Liver (tissue), 9 donors: Measurements from ENCODE around the gene PIGM. TPM values are rescaled to one million over a fixed set of nuclear protein-coding genes. Genes with fewer than 3 reads are reported as not detected.

Experiments used
- DNase-seq: peaks from one replicate; pipeline ENCODE4 v3.0.0-alpha.2; 2017; ENCODE audit warnings: low spot score
- H3K27ac ChIP-seq, 2 donors: one replicate each; pipeline ENCODE4 v1.7.0; 2013; ENCODE audit warnings: inconsistent platforms in 2 of 2, low read length in 2 of 2, control low read depth in 1 of 2, low read depth in 1 of 2, mild to moderate bottlenecking in 1 of 2
- H3K27me3 ChIP-seq, 4 donors: one replicate each; pipeline versions ENCODE4 v1.6.1 to v1.7.0; 2013; ENCODE audit warnings: low read length in 3 of 4, inconsistent platforms in 1 of 4, mild to moderate bottlenecking in 1 of 4, moderate library complexity in 1 of 4; ENCODE audit not compliant: control insufficient read depth in 4 of 4, insufficient read depth in 4 of 4
- H3K36me3 ChIP-seq, 4 donors: one replicate each; pipeline versions ENCODE4 v1.6.1 to v1.7.0; 2013; ENCODE audit warnings: low read length in 3 of 4, mild to moderate bottlenecking in 3 of 4, low read depth in 1 of 4, moderate library complexity in 1 of 4; ENCODE audit not compliant: control insufficient read depth in 4 of 4, insufficient read depth in 3 of 4
- H3K4me1 ChIP-seq, 4 donors: one replicate each; pipeline versions ENCODE4 v1.6.1 to v1.7.0; 2013; ENCODE audit warnings: low read length in 3 of 4, mild to moderate bottlenecking in 3 of 4, moderate library complexity in 1 of 4; ENCODE audit not compliant: control insufficient read depth in 4 of 4, insufficient read depth in 4 of 4
- H3K4me3 ChIP-seq, 3 donors: one replicate each; pipeline versions ENCODE4 v1.6.1 to v1.7.0; 2013; ENCODE audit warnings: low read length in 3 of 3, control low read depth in 1 of 3, low read depth in 1 of 3, mild to moderate bottlenecking in 1 of 3
- H3K9ac ChIP-seq, 2 donors: one replicate each; pipeline ENCODE4 v1.7.0; 2013; ENCODE audit warnings: low read length in 2 of 2, mild to moderate bottlenecking in 2 of 2, moderate library complexity in 2 of 2, control low read depth in 1 of 2, low read depth in 1 of 2
- H3K9me3 ChIP-seq, 4 donors: one replicate each; pipeline versions ENCODE4 v1.6.1 to v1.7.0; 2013; ENCODE audit warnings: low read length in 3 of 4; ENCODE audit not compliant: control insufficient read depth in 4 of 4
- ATF3 ChIP-seq: IDR thresholded peaks from 2 replicates; pipeline ENCODE4 v1.6.1; 2016; ENCODE audit warnings: antibody characterized with exemption
- CTCF ChIP-seq: fragments of 150-350 bp; IDR thresholded peaks from 2 replicates; pipeline ENCODE4 v1.5.1; 2017; ENCODE audit warnings: improper control_type of control experiment, low read depth, low read length; ENCODE audit not compliant: missing input control
- EGR1 ChIP-seq, 2 donors: IDR thresholded peaks; 2 replicates each; pipeline ENCODE4 v1.6.1; 2016 to 2018; ENCODE audit warnings: antibody characterized with exemption in 2 of 2, low read depth in 2 of 2
- FOXA1 ChIP-seq: IDR thresholded peaks from 2 replicates; pipeline ENCODE4 v1.6.1; 2016; ENCODE audit warnings: antibody characterized with exemption
- FOXA2 ChIP-seq: IDR thresholded peaks from 2 replicates; pipeline ENCODE4 v1.6.1; 2016; ENCODE audit warnings: antibody characterized with exemption
- GABPA ChIP-seq, 2 donors: IDR thresholded peaks in 1 of 2; conservative IDR thresholded peaks in 1 of 2; 2 replicates each; pipeline ENCODE4 v1.6.1; 2016; ENCODE audit warnings: antibody characterized with exemption in 2 of 2, mild to moderate bottlenecking in 1 of 2, moderate library complexity in 1 of 2
- HNF4A ChIP-seq, 2 donors: conservative IDR thresholded peaks; 2 replicates each; pipeline ENCODE4 v1.6.1; 2016; ENCODE audit warnings: antibody characterized with exemption in 2 of 2, mild to moderate bottlenecking in 2 of 2
- HNF4G ChIP-seq: IDR thresholded peaks from 2 replicates; pipeline ENCODE4 v1.6.1; 2016; ENCODE audit warnings: antibody characterized with exemption
- JUND ChIP-seq, 2 donors: IDR thresholded peaks; 2 replicates each; pipeline ENCODE4 v1.6.1; 2016; ENCODE audit warnings: antibody characterized with exemption in 2 of 2
- MAX ChIP-seq: IDR thresholded peaks from 2 replicates; pipeline ENCODE4 v1.6.1; 2016; ENCODE audit warnings: antibody characterized with exemption
- NR2F2 ChIP-seq: IDR thresholded peaks from 2 replicates; pipeline ENCODE4 v1.6.1; 2016; ENCODE audit warnings: antibody characterized with exemption
- RAD21 ChIP-seq, 2 donors: IDR thresholded peaks; 2 replicates each; pipeline ENCODE4 v1.6.1; 2016; ENCODE audit warnings: antibody characterized with exemption in 2 of 2, mild to moderate bottlenecking in 2 of 2
- REST ChIP-seq: IDR thresholded peaks from 2 replicates; pipeline ENCODE4 v1.6.1; 2016; ENCODE audit warnings: antibody characterized with exemption, mild to moderate bottlenecking
- RXRA ChIP-seq, 2 donors: IDR thresholded peaks; 2 replicates each; pipeline ENCODE4 v1.6.1; 2017 to 2018; ENCODE audit warnings: antibody characterized with exemption in 2 of 2, mild to moderate bottlenecking in 1 of 2
- SP1 ChIP-seq: IDR thresholded peaks from 2 replicates; pipeline ENCODE4 v1.6.1; 2018; ENCODE audit warnings: antibody characterized with exemption, mild to moderate bottlenecking
- TAF1 ChIP-seq: conservative IDR thresholded peaks from 2 replicates; pipeline ENCODE4 v1.6.1; 2016; ENCODE audit warnings: antibody characterized with exemption, mild to moderate bottlenecking
- YY1 ChIP-seq: IDR thresholded peaks from 2 replicates; pipeline ENCODE4 v1.6.1; 2016; ENCODE audit warnings: antibody characterized with exemption, mild to moderate bottlenecking
- ZBTB33 ChIP-seq: IDR thresholded peaks from 2 replicates; pipeline ENCODE4 v1.6.1; 2016; ENCODE audit warnings: antibody characterized with exemption
- WGBS: extraction: QIAGEN DNeasy Blood & Tissue Kit; methylation state at CpG from one replicate; pipeline ENCODE4 v1.1.7; 2013; 5-methylcytosine and 5-hydroxymethylcytosine counted together
- polyA plus RNA-seq, 2 donors: library from polyadenylated mRNA; stranded (reverse) in 1 of 2; unstranded in 1 of 2; fragments of 200-250 nt in 1 of 2; fragments of >200 nt in 1 of 2; fragmentation: Nextera tagmentation in 1 of 2; extraction: Ambion mirVana in 1 of 2; gene quantifications; one replicate each; pipeline versions ENCODE4 v1.2.1 to v1.2.3, GENCODE V29; 2013 to 2015
- total RNA-seq, 2 donors: library from RNA; depleted of rRNA; stranded (reverse); fragments of >200 nt; gene quantifications; one replicate each; pipeline ENCODE4 v1.2.3, GENCODE V29; 2014
- donor health status: healthy.
- donor health status: healthy.
- donor health status: healthy.
- donor health status: healthy.
- donor health status: healthy.

Gene PIGM
- total and polyA plus RNA-seq, 4 donors: 2.9 to 4.2 (median 3.6) TPM

- Histone ChIP-seq H3K27ac (no peak overlapping the region), H3K4me1 (peaks cover 0 to 15% (median 5%) of the 10 kb centered on the region in 4 donors), H3K9ac (no peak overlapping the region), H3K9me3 (no peaks in the 10 kb centered on the region), H3K36me3 (no peaks in the 10 kb centered on the region), H3K27me3 (no peaks in the 10 kb centered on the region), H3K4me3 (no peak overlapping the region)
- DNase-seq: no peak
- TF ChIP-seq HNF4A (conservative IDR thresholded peaks at IDR 0.05) (no peak), RXRA (IDR thresholded peaks at IDR 0.05) (no peak), EGR1 (IDR thresholded peaks at IDR 0.05; ENCODE audit: low read depth in 2 of 2) (no peak), ZBTB33 (no peak), HNF4G (no peak), TAF1 (no peak), FOXA1 (no peak), REST (no peak), RAD21 (IDR thresholded peaks at IDR 0.05) (no peak), YY1 (no peak), SP1 (no peak), ATF3 (no peak), MAX (no peak), JUND (IDR thresholded peaks at IDR 0.05) (no peak), FOXA2 (no peak), NR2F2 (no peak), CTCF (no peak)
These were observed 11.8 kb upstream of the PIGM start for GRCh38 chr1:160043543-160043942.

- no peaks in the 10 kb centered on the region for H3K36me3 ChIP-seq
- 85% methylated on average over 1 of the region's 1 CpG for WGBS
These were observed 8.7 kb upstream of the PIGM start for GRCh38 chr1:160040476-160040875.

More at GRCh38 chr1:160040476-160040875, 8.7 kb upstream of the PIGM start:
- no peaks in the 10 kb centered on the region for H3K27me3 ChIP-seq
- no peak overlapping the region for H3K9ac ChIP-seq
- H3K4me3 ChIP-seq: no peak overlapping the region
- DNase-seq: no peak
- no peaks in the 10 kb centered on the region for H3K9me3 ChIP-seq
- peaks cover 0 to 1% (median under 1%) of the 10 kb centered on the region in 4 donors for H3K4me1 ChIP-seq
- H3K27ac ChIP-seq: no peak overlapping the region
- TF ChIP-seq HNF4A (conservative IDR thresholded peaks at IDR 0.05): no peak
- no peak for TF ChIP-seq FOXA2
- TF ChIP-seq JUND (IDR thresholded peaks at IDR 0.05): no peak
- TF ChIP-seq GABPA (IDR thresholded peaks at IDR 0.05 in 1 of 2, conservative IDR thresholded peaks at IDR 0.05 in 1 of 2): no peak
- no peak for TF ChIP-seq HNF4G
- no peak for TF ChIP-seq FOXA1
- no peak for TF ChIP-seq ZBTB33
- TF ChIP-seq SP1: no peak
